Naive thymus-derived CD8-positive, alpha-beta T cell (primary cell): Measurements from ENCODE around the gene RPL37A. TPM values are rescaled to one million over a fixed set of nuclear protein-coding genes. Genes with fewer than 3 reads are reported as not detected.

Source experiments
- ATAC-seq, 2 donors: fragments of 150-1000 bp; cut with Tn5 transposase in 1 of 2; sonication (Bioruptor Pico), chemical (Tn5 transposase) in 1 of 2; 1 replicate in 1 of 2; 2 replicates in 1 of 2; pipeline ENCODE4 v1.10.0; 2021; ENCODE audit warnings: mild to moderate bottlenecking in 2 of 2, moderate library complexity in 2 of 2
- POLR2A ChIA-PET: fragments of 350-600 bp; sonication (Branson Sonifier 250); formaldehyde crosslinking; loops from one replicate; lab custom pipeline; 2021; ENCODE audit warnings: antibody characterized with exemption; lab: Charles Lee
- DNase-seq, 10 donors: peaks; one replicate each; pipeline versions ENCODE4 v3.0.0 to v3.0.0-alpha.2; 2020 to 2022
- H3K27ac Mint-ChIP-seq, 10 donors: one replicate each; pipeline ENCODE4 v1.8.0; 2020 to 2022; ENCODE audit warnings: mild to moderate bottlenecking in 10 of 10, mixed read lengths in 10 of 10, moderate library complexity in 4 of 10, inconsistent platforms in 1 of 10
- H3K27me3 Mint-ChIP-seq, 5 donors: one replicate each; pipeline ENCODE4 v1.8.0; 2021 to 2022; ENCODE audit warnings: mixed read lengths in 5 of 5
- H3K36me3 Mint-ChIP-seq, 3 donors: one replicate each; pipeline ENCODE4 v1.8.0; 2020 to 2022; ENCODE audit warnings: mixed read lengths in 3 of 3, mild to moderate bottlenecking in 2 of 3, inconsistent platforms in 1 of 3
- H3K4me1 Mint-ChIP-seq, 4 donors: one replicate each; pipeline ENCODE4 v1.8.0; 2021 to 2022; ENCODE audit warnings: mixed read lengths in 4 of 4
- H3K4me3 Mint-ChIP-seq, 10 donors: one replicate each; pipeline ENCODE4 v1.8.0; 2020 to 2022; ENCODE audit warnings: mild to moderate bottlenecking in 10 of 10, mixed read lengths in 10 of 10, moderate library complexity in 6 of 10, inconsistent platforms in 1 of 10
- H3K9me3 Mint-ChIP-seq, 9 donors: one replicate each; pipeline ENCODE4 v1.8.0; 2020 to 2022; ENCODE audit warnings: mixed read lengths in 9 of 9, mild to moderate bottlenecking in 3 of 9, inconsistent platforms in 1 of 9, moderate library complexity in 1 of 9
- polyA plus RNA-seq, 3 donors: library from polyadenylated mRNA; unstranded; fragments of 300-500 nt; fragmentation: Illumina TruSeq; gene quantifications; one replicate each; pipeline ENCODE4 v1.2.3, GENCODE V29; 2021
- total RNA-seq, 8 experiments: library from RNA in 2 of 8; stranded (reverse) in 2 of 8; gene quantifications; one replicate each; pipeline ENCODE4 v1.2.3 and lab custom pipeline; 2021 to 2026

Gene RPL37A
- total and polyA plus RNA-seq, 5 experiments from 2014 or later = 3,176 to 5,032 (median 4,502) TPM

GRCh38 chr2:216541505-216541904 lies 42.9 kb downstream of the RPL37A start:
- ATAC-seq = no peak
- Mint-ChIP-seq H3K9me3 (peaks cover 0 to 6% (median 0%) of the 10 kb centered on the region in 9 donors), H3K27ac (no peak overlapping the region), H3K4me3 (no peak overlapping the region), H3K27me3 (peaks cover 0 to 16% (median 6%) of the 10 kb centered on the region in 5 donors), H3K36me3 (peaks cover 0 to 2% (median 0%) of the 10 kb centered on the region in 3 donors), H3K4me1 (no peaks in the 10 kb centered on the region)
- DNase-seq = no peak
- POLR2A ChIA-PET = no interaction called here

DNA sequence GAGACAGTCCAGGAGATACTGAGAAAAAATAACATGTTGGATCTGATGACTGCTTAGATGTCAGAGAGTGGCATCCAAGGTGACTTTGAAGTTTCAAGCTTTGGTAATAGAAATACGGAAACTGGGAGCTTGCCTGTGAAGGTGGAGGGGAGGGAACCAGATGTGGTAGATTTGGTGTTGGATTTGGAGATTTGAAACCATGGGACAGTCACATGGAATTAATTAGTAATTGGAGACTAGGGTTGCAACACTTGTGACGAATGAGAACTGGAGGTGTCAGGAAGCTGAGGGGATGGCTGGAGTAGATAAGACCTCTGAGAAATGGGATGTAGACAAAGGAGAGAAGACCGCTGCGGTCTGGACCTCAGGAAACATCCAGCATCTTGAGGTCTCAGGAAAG lies 46.7 kb downstream of the RPL37A start:
- Mint-ChIP-seq H3K36me3 (no peaks in the 10 kb centered on the region), H3K4me3 (no peak overlapping the region), H3K27me3 (peaks cover 0 to 20% (median 9%) of the 10 kb centered on the region in 5 donors), H3K9me3 (no peaks in the 10 kb centered on the region), H3K4me1 (no peaks in the 10 kb centered on the region), H3K27ac (no peak overlapping the region)
- POLR2A ChIA-PET = no interaction called here
- DNase-seq (no peak), ATAC-seq (no peak)

DNA sequence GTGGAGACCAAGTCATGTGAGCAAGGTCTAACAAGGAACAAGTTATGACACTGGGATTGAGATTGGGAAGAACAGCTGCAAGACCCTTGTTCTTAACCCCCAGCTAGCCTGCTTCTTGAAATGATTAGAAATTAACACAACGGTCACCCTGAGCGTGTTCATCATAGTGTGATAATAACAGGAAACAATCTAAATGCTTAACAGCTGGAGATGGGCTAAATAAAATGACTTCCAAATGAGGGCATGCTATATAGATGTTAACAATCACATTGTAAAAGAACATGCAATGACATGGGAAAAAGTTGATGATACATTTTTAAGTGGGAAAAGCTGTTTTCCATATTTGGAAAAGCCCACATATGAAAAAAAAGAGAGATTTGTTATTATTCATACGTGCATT lies 47.6 kb downstream of the RPL37A start:
- POLR2A ChIA-PET = no interaction called here

GRCh38 chr2:216546641-216547403 lies 48.2 kb downstream of the RPL37A start:
- no peaks in the 10 kb centered on the region for H3K36me3 Mint-ChIP-seq
- no peak overlapping the region for H3K27ac Mint-ChIP-seq
- ATAC-seq = no peak
- POLR2A ChIA-PET = no interaction called here
- peaks cover 0 to 16% (median 10%) of the 10 kb centered on the region in 5 donors for H3K27me3 Mint-ChIP-seq
- no peaks in the 10 kb centered on the region for H3K4me1 Mint-ChIP-seq
- DNase-seq = no peak
- H3K4me3 Mint-ChIP-seq = no peak overlapping the region
- no peaks in the 10 kb centered on the region for H3K9me3 Mint-ChIP-seq

More for the DNA sequence above, 47.6 kb downstream of the RPL37A start:
- ATAC-seq (no peak), DNase-seq (no peak)
- H3K27me3 Mint-ChIP-seq = peaks cover 0 to 17% (median 10%) of the 10 kb centered on the region in 5 donors
- H3K36me3 Mint-ChIP-seq = no peaks in the 10 kb centered on the region
- H3K27ac Mint-ChIP-seq = no peak overlapping the region
- H3K4me1 Mint-ChIP-seq = no peaks in the 10 kb centered on the region
- no peak overlapping the region for H3K4me3 Mint-ChIP-seq
- no peaks in the 10 kb centered on the region for H3K9me3 Mint-ChIP-seq

DNA sequence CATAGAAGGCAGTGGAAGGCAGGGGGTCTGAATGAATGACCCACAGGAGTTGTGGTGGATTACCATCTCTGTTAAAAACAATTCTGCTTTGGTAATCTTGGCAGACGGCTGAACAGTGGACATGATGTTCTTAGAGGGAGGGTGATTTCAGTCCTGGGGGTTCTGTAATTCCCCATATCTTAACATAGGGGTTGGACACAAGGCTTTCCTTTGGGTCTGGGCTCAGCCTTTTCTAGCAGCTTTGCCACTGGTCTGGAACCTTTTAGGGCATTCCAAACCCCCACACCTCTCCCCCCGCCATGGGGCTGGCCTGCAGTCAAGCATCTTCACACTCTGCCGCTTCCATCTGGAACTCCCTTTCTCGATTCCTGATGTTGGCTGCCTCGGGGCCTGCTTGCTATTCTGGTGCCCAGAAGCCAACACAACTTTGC lies 50.3 kb downstream of the RPL37A start:
- no peaks in the 10 kb centered on the region for H3K4me1 Mint-ChIP-seq
- H3K4me3 Mint-ChIP-seq = no peak overlapping the region
- H3K36me3 Mint-ChIP-seq = no peaks in the 10 kb centered on the region
- DNase-seq (no peak), ATAC-seq (no peak)
- peaks cover 2 to 20% (median 7%) of the 10 kb centered on the region in 5 donors for H3K27me3 Mint-ChIP-seq
- no peaks in the 10 kb centered on the region for H3K9me3 Mint-ChIP-seq
- no peak overlapping the region for H3K27ac Mint-ChIP-seq
- POLR2A ChIA-PET = no interaction called here

DNA sequence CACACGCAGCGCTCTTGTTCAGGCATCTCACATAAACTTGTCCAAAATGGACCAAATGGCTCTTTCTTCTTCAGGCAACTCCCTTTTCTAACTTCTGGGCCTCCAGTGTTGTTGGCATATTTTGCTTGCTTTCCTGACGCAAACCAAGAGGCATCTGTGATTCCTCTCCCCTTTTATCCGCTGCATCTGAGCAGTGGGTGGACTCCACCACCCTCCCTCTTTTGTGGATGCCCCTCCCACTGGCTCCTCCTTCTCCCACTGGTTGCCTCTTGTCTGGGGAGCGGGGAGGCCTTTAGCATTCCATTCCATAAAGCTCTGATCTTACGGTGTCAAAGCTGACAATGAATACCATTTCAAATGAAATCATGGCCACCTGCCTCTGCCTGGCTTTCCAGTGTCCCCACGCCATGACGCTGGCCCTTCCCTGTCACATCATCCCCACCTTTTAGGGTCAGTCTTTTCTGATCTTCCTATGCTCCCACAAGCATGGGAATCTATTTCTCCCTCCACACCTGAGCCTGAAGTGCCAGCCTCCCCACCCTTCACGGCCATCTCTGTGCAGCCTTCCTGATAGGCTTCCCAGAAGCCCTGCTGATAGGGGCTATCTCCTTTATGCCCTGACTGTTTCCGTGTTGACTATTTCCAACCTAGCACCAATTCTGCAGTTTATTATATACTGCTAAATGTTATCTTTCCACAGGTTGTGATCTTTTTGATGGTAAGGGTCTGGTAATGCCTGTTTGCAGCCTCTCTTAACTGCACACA lies 51.5 kb downstream of the RPL37A start:
- no peaks in the 10 kb centered on the region for H3K9me3 Mint-ChIP-seq
- DNase-seq (no peak), ATAC-seq (no peak)
- peaks cover 0 to 6% (median under 1%) of the 10 kb centered on the region in 4 donors for H3K4me1 Mint-ChIP-seq
- H3K27ac Mint-ChIP-seq = peak overlapping the region in 1 of 10 donors; percentile 16
- POLR2A ChIA-PET = no interaction called here
- peaks cover 2 to 15% (median 6%) of the 10 kb centered on the region in 5 donors for H3K27me3 Mint-ChIP-seq
- no peak overlapping the region for H3K4me3 Mint-ChIP-seq
- no peaks in the 10 kb centered on the region for H3K36me3 Mint-ChIP-seq

- Mint-ChIP-seq H3K4me3 (no peak overlapping the region), H3K36me3 (no peaks in the 10 kb centered on the region), H3K4me1 (peaks cover 0 to 8% (median 3%) of the 10 kb centered on the region in 4 donors), H3K27ac (no peak overlapping the region), H3K9me3 (no peaks in the 10 kb centered on the region), H3K27me3 (peaks cover 0 to 9% (median 2%) of the 10 kb centered on the region in 5 donors)
- DNase-seq (no peak), ATAC-seq (no peak)
- POLR2A ChIA-PET = no interaction called here
These were observed 52.8 kb downstream of the RPL37A start for GRCh38 chr2:216551234-216552068.

- Mint-ChIP-seq H3K27me3 (peaks cover 0 to 9% (median 2%) of the 10 kb centered on the region in 5 donors), H3K9me3 (no peaks in the 10 kb centered on the region), H3K27ac (no peak overlapping the region), H3K4me3 (no peak overlapping the region), H3K36me3 (no peaks in the 10 kb centered on the region), H3K4me1 (peaks cover 0 to 8% (median 3%) of the 10 kb centered on the region in 4 donors)
- POLR2A ChIA-PET = no interaction called here
- ATAC-seq (no peak), DNase-seq (no peak)
These were observed 54.4 kb downstream of the RPL37A start for GRCh38 chr2:216553093-216553478.

Other genes starting within 250 kb of the RPL37A start
- gene MARCHF4, start 126.4 kb upstream of the RPL37A start, total RNA-seq = not detected
- not detected for gene MARCHF4, start 126.4 kb upstream of the RPL37A start, polyA plus RNA-seq
- 10 to 100 TPM; 22.2 to 22.5 TPM for gene SMARCAL1, start 86.4 kb upstream of the RPL37A start, total RNA-seq
- gene SMARCAL1, start 86.4 kb upstream of the RPL37A start, polyA plus RNA-seq = 10 to 100 TPM; 18.7 to 22.0 (median 19.4) TPM
- gene IGFBP2, start 134.6 kb downstream of the RPL37A start, total RNA-seq = not detected
- gene IGFBP2, start 134.6 kb downstream of the RPL37A start, polyA plus RNA-seq = under 1 TPM in 2 of 3 donors, not detected in 1; 0.15 to 0.48 TPM
- not detected for gene IGFBP5, start 196.7 kb downstream of the RPL37A start, total RNA-seq
- not detected for gene IGFBP5, start 196.7 kb downstream of the RPL37A start, polyA plus RNA-seq